Stimulated activated naive CD8-positive, alpha-beta T cell treated with anti-CD3 and anti-CD28 coated beads, Interleukin-15, amount 100 ng/mL, for 72 hours (primary cell): ENCODE results near the gene FBLN2.

Source experiments
- ATAC-seq: fragments of 150-1000 bp; cut with Tn5 transposase; 2 replicates; pipeline ENCODE4 v1.10.0; 2021; ENCODE audit warnings: mild to moderate bottlenecking, moderate library complexity
- DNase-seq, 2 donors: peaks; one replicate each; pipeline ENCODE4 v3.0.0; 2021 to 2022
- H3K27ac Mint-ChIP-seq, 2 donors: one replicate each; pipeline ENCODE4 v1.8.0; 2022; ENCODE audit warnings: mild to moderate bottlenecking in 2 of 2, mixed read lengths in 2 of 2, moderate library complexity in 2 of 2
- H3K27me3 Mint-ChIP-seq: one replicate; pipeline ENCODE4 v1.8.0; 2022; ENCODE audit warnings: mixed read lengths
- H3K4me1 Mint-ChIP-seq: one replicate; pipeline ENCODE4 v1.8.0; 2022; ENCODE audit warnings: mild to moderate bottlenecking, mixed read lengths
- H3K4me3 Mint-ChIP-seq, 2 donors: one replicate each; pipeline ENCODE4 v1.8.0; 2022; ENCODE audit warnings: mild to moderate bottlenecking in 2 of 2, mixed read lengths in 2 of 2, moderate library complexity in 1 of 2
- H3K9me3 Mint-ChIP-seq, 2 donors: one replicate each; pipeline ENCODE4 v1.8.0; 2022; ENCODE audit warnings: mixed read lengths in 2 of 2

Gene FBLN2

GRCh38 chr3:13584901-13585300, 36.0 kb downstream of the FBLN2 start:
- ATAC-seq (no peak), DNase-seq (no peak)
- Mint-ChIP-seq H3K27ac (no peak overlapping the region), H3K27me3 (no peaks in the 10 kb centered on the region), H3K4me1 (peaks cover 32% of the 10 kb centered on the region), H3K9me3 (no peaks in the 10 kb centered on the region), H3K4me3 (no peak overlapping the region)

DNA sequence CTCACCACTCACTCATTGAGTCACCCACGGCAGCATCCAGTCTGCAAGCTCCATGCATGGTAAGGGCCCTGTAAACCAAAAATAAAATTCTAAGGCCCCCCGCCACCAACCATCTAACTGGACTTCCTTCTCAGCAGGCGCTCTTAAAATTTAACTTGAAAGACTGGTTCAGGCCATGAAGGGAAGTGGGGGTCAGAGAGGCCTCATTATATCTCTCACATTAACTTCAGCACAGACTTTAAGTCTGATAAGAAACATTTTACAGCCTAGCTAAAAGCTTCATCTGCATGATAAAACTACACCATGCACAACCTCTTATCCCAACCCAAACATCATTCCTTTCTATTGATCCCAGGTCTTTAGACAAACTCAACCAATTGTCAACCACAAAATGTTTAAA, 38.5 kb downstream of the FBLN2 start:
- Mint-ChIP-seq H3K9me3 (no peaks in the 10 kb centered on the region), H3K27me3 (no peaks in the 10 kb centered on the region), H3K4me1 (peaks cover 9% of the 10 kb centered on the region), H3K4me3 (no peak overlapping the region), H3K27ac (no peak overlapping the region)
- DNase-seq (no peak), ATAC-seq (no peak)

DNA sequence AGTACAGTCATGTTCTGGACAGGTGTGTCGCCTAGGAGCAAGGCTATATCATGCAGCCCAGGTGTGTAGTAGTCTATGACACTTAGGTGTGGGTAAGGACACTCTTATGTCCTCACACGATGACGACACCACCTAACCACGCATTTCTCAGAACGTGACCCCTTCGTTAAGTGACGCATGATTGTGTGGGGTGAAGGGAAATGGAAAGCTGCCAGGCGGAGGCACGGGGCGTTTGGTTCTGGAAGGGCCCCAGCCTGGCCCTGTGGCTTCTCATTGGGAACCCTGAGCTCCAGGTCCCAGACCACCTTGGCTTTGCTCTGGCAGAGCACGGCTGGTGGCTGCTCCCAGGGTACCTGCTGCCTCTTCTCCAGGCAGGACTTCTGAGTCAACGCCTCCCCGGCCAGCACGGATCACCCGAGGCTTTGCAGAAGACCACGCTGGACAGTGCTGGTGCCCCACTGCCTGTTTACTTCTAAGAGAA, 39.3 kb downstream of the FBLN2 start:
- DNase-seq (no peak), ATAC-seq (no peak)
- H3K4me3 Mint-ChIP-seq, result no peak overlapping the region
- H3K27me3 Mint-ChIP-seq, result no peaks in the 10 kb centered on the region
- H3K9me3 Mint-ChIP-seq, result no peaks in the 10 kb centered on the region
- H3K4me1 Mint-ChIP-seq, result peaks cover 4% of the 10 kb centered on the region
- H3K27ac Mint-ChIP-seq, result no peak overlapping the region

DNA sequence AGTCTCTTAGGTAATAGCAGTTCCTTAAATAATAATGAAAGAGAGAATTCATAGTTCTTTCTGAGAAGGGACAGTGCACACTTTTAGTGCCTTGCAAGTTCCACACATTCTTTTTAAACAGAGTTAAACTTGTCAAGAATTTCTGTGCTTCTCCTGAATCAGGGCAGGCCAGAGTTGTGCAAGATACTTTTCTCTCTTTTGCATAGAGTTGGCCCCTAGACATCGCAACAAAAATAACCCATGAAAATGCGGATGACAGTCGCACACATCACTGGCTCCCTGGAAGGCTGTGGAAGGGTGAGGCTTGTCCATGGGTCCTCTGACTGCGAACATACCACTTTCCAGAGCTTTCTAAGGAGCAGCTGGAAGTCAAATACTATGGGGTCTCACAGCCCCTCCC, 40.1 kb downstream of the FBLN2 start:
- Mint-ChIP-seq H3K4me1 (peaks cover 4% of the 10 kb centered on the region), H3K27me3 (no peaks in the 10 kb centered on the region), H3K27ac (no peak overlapping the region), H3K9me3 (no peaks in the 10 kb centered on the region), H3K4me3 (no peak overlapping the region)
- no peak for DNase-seq
- no peak for ATAC-seq

- ATAC-seq (no peak), DNase-seq (no peak)
- Mint-ChIP-seq H3K4me3 (no peak overlapping the region), H3K4me1 (no peaks in the 10 kb centered on the region), H3K27me3 (no peaks in the 10 kb centered on the region), H3K9me3 (no peaks in the 10 kb centered on the region), H3K27ac (no peak overlapping the region)
These were observed 42.1 kb downstream of the FBLN2 start for GRCh38 chr3:13590841-13591520.

- ATAC-seq (no peak), DNase-seq (no peak)
- Mint-ChIP-seq H3K27me3 (no peaks in the 10 kb centered on the region), H3K9me3 (no peaks in the 10 kb centered on the region), H3K4me1 (no peaks in the 10 kb centered on the region), H3K27ac (no peak overlapping the region), H3K4me3 (no peak overlapping the region)
These were observed 44.7 kb downstream of the FBLN2 start for GRCh38 chr3:13593615-13594014.

- peak overlapping the region in 1 of 2 donors; percentile 15 for H3K27ac Mint-ChIP-seq
- ATAC-seq (no peak), DNase-seq (no peak)
- H3K27me3 Mint-ChIP-seq, result no peaks in the 10 kb centered on the region
- H3K4me3 Mint-ChIP-seq, result no peak overlapping the region
- H3K4me1 Mint-ChIP-seq, result no peaks in the 10 kb centered on the region
- H3K9me3 Mint-ChIP-seq, result no peaks in the 10 kb centered on the region
These were observed 45.2 kb downstream of the FBLN2 start for GRCh38 chr3:13594146-13594545.

- DNase-seq (no peak), ATAC-seq (no peak)
- peak overlapping the region in 1 of 2 donors; percentile 45 for H3K27ac Mint-ChIP-seq
These were observed 46.1 kb downstream of the FBLN2 start for GRCh38 chr3:13594991-13595421.

GRCh38 chr3:13595485-13595884, 46.6 kb downstream of the FBLN2 start:
- Mint-ChIP-seq H3K9me3 (no peaks in the 10 kb centered on the region), H3K27ac (no peak overlapping the region), H3K27me3 (no peaks in the 10 kb centered on the region), H3K4me1 (no peaks in the 10 kb centered on the region), H3K4me3 (no peak overlapping the region)
- DNase-seq, result no peak
- no peak for ATAC-seq

More at GRCh38 chr3:13594991-13595421, 46.1 kb downstream of the FBLN2 start:
- Mint-ChIP-seq H3K4me3 (no peak overlapping the region), H3K27me3 (no peaks in the 10 kb centered on the region), H3K4me1 (no peaks in the 10 kb centered on the region), H3K9me3 (no peaks in the 10 kb centered on the region)

DNA sequence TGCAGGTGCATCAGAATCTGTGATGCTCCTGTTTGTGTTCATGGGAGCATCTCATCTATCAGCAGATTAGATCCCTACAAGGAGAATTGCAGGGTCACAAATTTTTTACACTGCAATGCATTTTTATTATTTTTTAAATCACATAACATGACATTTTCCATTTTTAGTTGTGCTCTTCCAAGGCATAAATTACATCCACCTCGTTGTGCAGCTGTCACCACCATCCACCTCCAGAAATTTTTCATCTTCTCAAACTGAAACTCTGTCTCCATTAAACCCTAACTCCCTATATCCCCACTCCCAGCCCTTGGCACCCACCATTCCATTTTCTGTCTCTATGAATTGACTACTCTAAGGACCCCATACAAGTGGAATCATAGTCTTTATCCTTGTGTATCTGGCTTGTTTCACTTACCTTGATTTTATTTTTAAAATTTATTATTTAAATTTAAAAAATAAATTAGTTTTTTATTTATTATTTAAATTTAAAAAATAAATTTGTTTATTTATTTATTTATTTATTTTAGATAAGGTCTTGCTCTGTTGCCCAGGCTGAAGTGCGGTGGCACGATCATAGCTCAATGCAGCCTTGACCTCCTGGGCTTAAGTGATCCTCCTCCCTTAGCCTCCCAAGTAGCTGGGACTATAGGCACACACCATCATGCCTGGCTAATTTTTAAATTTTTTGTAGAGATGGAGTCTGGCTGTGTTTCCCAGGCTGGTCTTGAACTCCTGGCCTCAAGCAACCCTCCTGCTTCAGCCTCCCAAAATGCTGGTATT, 47.7 kb downstream of the FBLN2 start:
- Mint-ChIP-seq H3K4me1 (no peaks in the 10 kb centered on the region), H3K4me3 (no peak overlapping the region), H3K27me3 (no peaks in the 10 kb centered on the region), H3K9me3 (no peaks in the 10 kb centered on the region), H3K27ac (no peak overlapping the region)
- DNase-seq (no peak), ATAC-seq (no peak)

DNA sequence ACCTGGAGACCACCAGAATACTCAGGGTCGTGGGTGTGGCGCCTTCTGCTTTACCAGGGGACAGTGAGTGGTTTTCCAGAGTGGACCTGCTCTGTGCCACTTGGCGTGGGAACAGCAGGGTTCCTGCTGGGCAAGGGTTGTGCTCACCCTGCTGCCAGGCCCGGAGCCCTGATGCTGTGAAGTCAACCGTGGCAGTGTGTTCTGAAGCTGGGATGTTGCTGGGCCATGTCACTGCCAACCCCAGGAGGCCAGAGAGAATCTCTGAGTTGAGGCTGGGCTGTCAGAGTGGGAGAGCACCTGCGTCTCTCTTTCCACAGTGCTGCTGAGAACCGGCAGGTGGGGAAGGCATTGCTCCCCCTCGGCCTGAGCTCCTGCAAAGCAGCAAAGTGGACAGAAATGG, 48.7 kb downstream of the FBLN2 start:
- no peaks in the 10 kb centered on the region for H3K9me3 Mint-ChIP-seq
- DNase-seq, result no peak

DNA sequence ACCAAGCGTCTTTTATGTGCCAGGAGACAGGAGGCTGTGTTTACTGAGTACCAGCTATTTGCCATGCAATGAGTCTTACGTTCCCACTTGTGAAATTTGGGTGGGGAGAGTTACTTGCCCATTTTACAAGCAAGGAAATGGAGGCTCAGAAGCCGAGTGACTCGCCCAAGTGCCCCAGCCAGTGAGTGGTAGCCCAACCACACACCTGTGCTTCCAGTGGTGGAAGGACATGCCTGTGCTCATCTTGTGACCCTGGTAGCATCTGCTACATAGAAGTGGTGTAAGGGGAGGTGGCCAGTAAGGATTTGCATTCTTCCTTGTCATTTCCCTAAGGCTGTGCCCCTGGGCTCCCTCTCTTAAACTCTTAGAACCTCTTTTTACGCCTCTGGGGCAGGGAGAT, 49.3 kb downstream of the FBLN2 start:
- H3K27ac Mint-ChIP-seq, result no peak overlapping the region
- ATAC-seq (no peak), DNase-seq (no peak)
- no peak overlapping the region for H3K4me3 Mint-ChIP-seq
- no peaks in the 10 kb centered on the region for H3K4me1 Mint-ChIP-seq
- no peaks in the 10 kb centered on the region for H3K9me3 Mint-ChIP-seq
- no peaks in the 10 kb centered on the region for H3K27me3 Mint-ChIP-seq

More for the DNA sequence above, 48.7 kb downstream of the FBLN2 start:
- Mint-ChIP-seq H3K4me3 (no peak overlapping the region), H3K27me3 (no peaks in the 10 kb centered on the region), H3K27ac (no peak overlapping the region), H3K4me1 (no peaks in the 10 kb centered on the region)
- ATAC-seq, result no peak

- no peaks in the 10 kb centered on the region for H3K4me1 Mint-ChIP-seq
- DNase-seq (no peak), ATAC-seq (no peak)
- no peaks in the 10 kb centered on the region for H3K27me3 Mint-ChIP-seq
- H3K4me3 Mint-ChIP-seq, result no peak overlapping the region
- peak overlapping the region in 1 of 2 donors; percentile 57 for H3K27ac Mint-ChIP-seq
- no peaks in the 10 kb centered on the region for H3K9me3 Mint-ChIP-seq
These were observed 50.3 kb downstream of the FBLN2 start for GRCh38 chr3:13598926-13599886.

DNA sequence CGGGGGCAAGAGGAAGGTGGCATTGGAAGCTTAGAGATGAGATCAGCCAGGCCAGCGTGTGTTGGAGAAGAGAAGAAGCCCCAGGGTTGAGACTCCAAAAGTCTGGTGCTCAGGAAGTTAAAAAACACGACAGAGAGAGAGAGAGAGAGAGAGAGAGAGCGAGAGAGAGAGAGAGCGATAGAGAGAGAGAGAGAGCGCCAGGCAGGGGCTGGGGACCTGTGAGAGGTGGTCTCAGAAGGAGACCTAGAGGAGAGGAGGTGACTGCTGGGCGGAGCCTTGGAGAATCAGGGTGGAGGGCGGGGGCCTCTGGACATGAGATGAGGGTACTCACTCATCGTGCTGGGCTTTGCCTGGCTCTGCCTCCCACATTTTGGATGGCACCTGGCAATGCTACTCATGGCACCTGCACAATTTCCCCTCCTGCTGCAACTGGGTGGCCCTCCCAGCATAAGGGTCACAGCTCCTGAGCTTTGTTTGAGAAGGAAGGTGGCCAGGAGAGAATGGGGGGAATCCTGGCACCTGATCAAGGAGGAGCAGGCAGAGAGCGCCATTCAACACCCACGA, 51.0 kb downstream of the FBLN2 start:
- H3K27me3 Mint-ChIP-seq, result no peaks in the 10 kb centered on the region
- DNase-seq (no peak), ATAC-seq (no peak)
- no peaks in the 10 kb centered on the region for H3K4me1 Mint-ChIP-seq
- H3K9me3 Mint-ChIP-seq, result no peaks in the 10 kb centered on the region
- no peak overlapping the region for H3K4me3 Mint-ChIP-seq
- H3K27ac Mint-ChIP-seq, result peak overlapping the region in 1 of 2 donors; percentile 77

- ATAC-seq (no peak), DNase-seq (no peak)
- Mint-ChIP-seq H3K27ac (no peak overlapping the region), H3K4me1 (no peaks in the 10 kb centered on the region), H3K4me3 (no peak overlapping the region), H3K27me3 (no peaks in the 10 kb centered on the region), H3K9me3 (no peaks in the 10 kb centered on the region)
These were observed 52.2 kb downstream of the FBLN2 start for GRCh38 chr3:13600950-13601691.
